Pancreas (tissue), 10 donors: Measurements from ENCODE around the gene PHYKPL. TPM values are rescaled to one million over a fixed set of nuclear protein-coding genes. Genes with fewer than 3 reads are reported as not detected.

Experiments used
- ATAC-seq, 4 donors: fragments of 200-7000 bp; cut with Tn5 transposase; one replicate each; pipeline versions ENCODE4 v1.8.0 to v1.9.1; 2020; ENCODE audit warnings: mild to moderate bottlenecking in 4 of 4, moderate library complexity in 4 of 4
- DNase-seq, 6 donors: peaks; one replicate each; pipeline ENCODE4 v3.0.0-alpha.2; 2020
- FAIRE-seq: peaks from 2 replicates; lab custom pipeline; 2012; peaks lifted over from hg19 to GRCh38; lab: Jason Lieb, UNC
- H3K27ac ChIP-seq, 4 donors: fragments of 200-600 bp; sonication (generic); 1 replicate in 3 of 4; 2 replicates in 1 of 4; pipeline versions ENCODE4 v1.5.0 to v1.8.0; 2020
- H3K27me3 ChIP-seq, 4 donors: fragments of 200-600 bp; one replicate each; pipeline ENCODE4 v1.8.0; 2021
- H3K36me3 ChIP-seq, 3 donors: fragments of 200-600 bp; sonication (generic) in 1 of 3; one replicate each; pipeline versions ENCODE4 v1.5.0 to v1.8.0; 2020 to 2021
- H3K4me1 ChIP-seq, 3 donors: fragments of 200-600 bp; one replicate each; pipeline ENCODE4 v1.8.0; 2021
- H3K4me3 ChIP-seq, 4 donors: fragments of 200-600 bp; sonication (generic) in 2 of 4; one replicate each; pipeline versions ENCODE4 v1.5.0 to v1.8.0; 2020 to 2021
- H3K9me3 ChIP-seq, 4 donors: fragments of 200-600 bp; one replicate each; pipeline ENCODE4 v1.8.0; 2021
- CTCF ChIP-seq, 4 donors: fragments of 200-600 bp; sonication (generic) in 3 of 4; IDR thresholded peaks; one replicate each; pipeline versions ENCODE4 v1.5.0 to v1.8.0; 2021; ENCODE audit warnings: antibody characterized with exemption in 4 of 4
- WGBS, 2 donors: extraction: QIAGEN DNeasy Blood & Tissue Kit; methylation state at CpG; one replicate each; pipeline ENCODE4 v1.1.7; 2013; 5-methylcytosine and 5-hydroxymethylcytosine counted together
- intact Hi-C, 3 donors: fragments of 100-400 bp; cut with DNase I; formaldehyde crosslinking; loops; one replicate each; pipeline versions ENCODE4 v1.11.1 to v1.14.2; 2022
- polyA plus RNA-seq, 2 donors: library from polyadenylated mRNA; stranded (reverse); fragments of 200-250 nt; gene quantifications; one replicate each; pipeline ENCODE4 v1.2.3, GENCODE V29; 2013
- total RNA-seq, 6 donors: library from RNA; stranded (reverse); fragmentation: NEBNext Ultra II Directional in 4 of 6; extraction: Animal tissue kit (Norgen Biotek cat#: 25700) in 4 of 6; gene quantifications; one replicate each; pipeline versions ENCODE4 v1.2.1 to v1.2.4, GENCODE V29; 2021 to 2023
- donor health status: healthy with polysubstance abuse.
- donor health status: DM: no; HTN: no; CAD: no; lungs with moderate emphysema.
- donor health status: DM: no; HTN: no; CAD: no.
- donor health status: control.
- donor health status: control.
- donor health status: Bipolar disorder and iron deficiency.
- donor health status: DM: yes; HTN: yes; CAD: no.
- donor health status: DM: no; HTN: no; CAD: no.
- donor health status: DM: no; HTN: no; CAD: no.
- donor health status: DM: yes; HTN: yes; CAD: no.

The PHYKPL gene
- total and polyA plus RNA-seq, 8 donors = 29.3 to 83.5 (median 39.2) TPM

GRCh38 chr5:178209334-178210072, 23.1 kb downstream of the PHYKPL start:
- 84 to 91% methylated on average over 8 of the region's 8 CpGs for WGBS, 2 donors
- FAIRE-seq = no peak

GRCh38 chr5:178208540-178209227, 23.9 kb downstream of the PHYKPL start:
- H3K4me1 ChIP-seq = peaks cover 6 to 25% (median 14%) of the 10 kb centered on the region in 3 donors
- H3K27ac ChIP-seq = no peak overlapping the region
- WGBS, 2 donors = 81 to 82% methylated on average over 5 of the region's 5 CpGs
- no peaks in the 10 kb centered on the region for H3K27me3 ChIP-seq
- H3K9me3 ChIP-seq = no peaks in the 10 kb centered on the region
- peaks cover 0 to 55% (median 53%) of the 10 kb centered on the region in 3 donors for H3K36me3 ChIP-seq
- intact Hi-C loops = no loop called here
- FAIRE-seq (no peak), DNase-seq (peak in 1 of 6 donors; percentile 30), ATAC-seq (no peak)
- no peak overlapping the region for H3K4me3 ChIP-seq
- TF ChIP-seq CTCF (IDR thresholded peaks at IDR 0.05) = no peak

More at GRCh38 chr5:178209334-178210072, 23.1 kb downstream of the PHYKPL start:
- peaks cover 6 to 25% (median 14%) of the 10 kb centered on the region in 3 donors for H3K4me1 ChIP-seq
- H3K27me3 ChIP-seq = no peaks in the 10 kb centered on the region
- intact Hi-C loops = no loop called here
- TF ChIP-seq CTCF (IDR thresholded peaks at IDR 0.05) = no peak
- H3K27ac ChIP-seq = no peak overlapping the region
- H3K9me3 ChIP-seq = no peaks in the 10 kb centered on the region
- ATAC-seq (no peak), DNase-seq (peak in 2 of 6 donors; percentile 37 to 49)
- no peak overlapping the region for H3K4me3 ChIP-seq
- peaks cover 0 to 55% (median 53%) of the 10 kb centered on the region in 3 donors for H3K36me3 ChIP-seq

GRCh38 chr5:178207917-178208280, 24.7 kb downstream of the PHYKPL start:
- ATAC-seq (no peak), DNase-seq (no peak), FAIRE-seq (no peak)
- H3K4me3 ChIP-seq = no peak overlapping the region
- H3K27me3 ChIP-seq = no peaks in the 10 kb centered on the region
- 83 to 91% methylated on average over 1 of the region's 1 CpG for WGBS, 2 donors
- TF ChIP-seq CTCF (IDR thresholded peaks at IDR 0.05) = no peak
- H3K36me3 ChIP-seq = peaks cover 0 to 53% (median 51%) of the 10 kb centered on the region in 3 donors
- H3K4me1 ChIP-seq = peaks cover 6 to 25% (median 14%) of the 10 kb centered on the region in 3 donors
- H3K9me3 ChIP-seq = no peaks in the 10 kb centered on the region
- H3K27ac ChIP-seq = no peak overlapping the region
- intact Hi-C loops = no loop called here

GRCh38 chr5:178207183-178207916, 25.3 kb downstream of the PHYKPL start:
- no peak for FAIRE-seq
- Histone ChIP-seq H3K27me3 (no peaks in the 10 kb centered on the region), H3K4me3 (no peak overlapping the region), H3K9me3 (no peaks in the 10 kb centered on the region), H3K4me1 (peaks cover 6 to 25% (median 14%) of the 10 kb centered on the region in 3 donors), H3K36me3 (peaks cover 0 to 47% (median 47%) of the 10 kb centered on the region in 3 donors), H3K27ac (no peak overlapping the region)
- DNase-seq = peak; percentile 27 to 68 (median 48)
- WGBS, 2 donors = 65 to 69% methylated on average over 5 of the region's 5 CpGs
- TF ChIP-seq CTCF (IDR thresholded peaks at IDR 0.05) = no peak
- ATAC-seq = peak; percentile 6 to 26 (median 20)
- intact Hi-C loops = no loop called here
